Fibroblast of mammary gland (primary cell): ENCODE data around the gene KCNQ1.
"Not testable (repeated sequence)": the region's sequence is repeated elsewhere in the genome, so short reads cannot be mapped to it uniquely, and the experiment has no call there.

Source experiments
- DNase-seq: peaks from one replicate; pipeline ENCODE4 v3.0.0-alpha.2; 2010; ENCODE audit warnings: low read depth
- H3K4me3 ChIP-seq: 2 replicates; pipeline ENCODE4 v1.5.1; 2011; ENCODE audit warnings: low read depth, mild to moderate bottlenecking, low read length, moderate library complexity; ENCODE audit not compliant: control insufficient read depth
- TF ChIP-seq, protein P1 (sequence below): conservative IDR thresholded peaks from 2 replicates; pipeline ENCODE4 v1.5.1; 2011; ENCODE audit warnings: low read depth, low read length, inconsistent platforms; ENCODE audit not compliant: control insufficient read depth, insufficient read depth

KCNQ1 gene

DNA sequence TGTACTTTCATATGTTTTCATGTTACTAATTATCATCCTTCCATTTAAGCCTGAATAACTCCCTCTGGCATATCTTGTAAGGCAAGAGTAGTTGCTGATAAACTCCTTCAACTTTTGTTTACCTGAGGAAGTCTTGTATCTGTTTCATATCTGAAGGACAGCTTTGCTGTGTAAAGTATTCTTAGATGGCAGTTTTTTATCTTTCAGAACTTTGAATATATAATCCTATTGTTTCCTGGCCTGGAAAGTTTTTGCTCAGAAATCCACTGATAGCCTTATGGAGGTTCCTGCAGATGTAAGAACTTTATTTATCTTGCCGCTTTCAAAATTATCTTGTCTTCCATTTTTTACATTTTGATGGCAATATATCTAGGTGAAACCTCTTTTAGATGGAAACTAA is 185.9 kb downstream of the KCNQ1 start:
- TF ChIP-seq, protein P1, sequence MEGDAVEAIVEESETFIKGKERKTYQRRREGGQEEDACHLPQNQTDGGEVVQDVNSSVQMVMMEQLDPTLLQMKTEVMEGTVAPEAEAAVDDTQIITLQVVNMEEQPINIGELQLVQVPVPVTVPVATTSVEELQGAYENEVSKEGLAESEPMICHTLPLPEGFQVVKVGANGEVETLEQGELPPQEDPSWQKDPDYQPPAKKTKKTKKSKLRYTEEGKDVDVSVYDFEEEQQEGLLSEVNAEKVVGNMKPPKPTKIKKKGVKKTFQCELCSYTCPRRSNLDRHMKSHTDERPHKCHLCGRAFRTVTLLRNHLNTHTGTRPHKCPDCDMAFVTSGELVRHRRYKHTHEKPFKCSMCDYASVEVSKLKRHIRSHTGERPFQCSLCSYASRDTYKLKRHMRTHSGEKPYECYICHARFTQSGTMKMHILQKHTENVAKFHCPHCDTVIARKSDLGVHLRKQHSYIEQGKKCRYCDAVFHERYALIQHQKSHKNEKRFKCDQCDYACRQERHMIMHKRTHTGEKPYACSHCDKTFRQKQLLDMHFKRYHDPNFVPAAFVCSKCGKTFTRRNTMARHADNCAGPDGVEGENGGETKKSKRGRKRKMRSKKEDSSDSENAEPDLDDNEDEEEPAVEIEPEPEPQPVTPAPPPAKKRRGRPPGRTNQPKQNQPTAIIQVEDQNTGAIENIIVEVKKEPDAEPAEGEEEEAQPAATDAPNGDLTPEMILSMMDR: no peak
- H3K4me3 ChIP-seq: no peak overlapping the region
- no peak for DNase-seq

DNA sequence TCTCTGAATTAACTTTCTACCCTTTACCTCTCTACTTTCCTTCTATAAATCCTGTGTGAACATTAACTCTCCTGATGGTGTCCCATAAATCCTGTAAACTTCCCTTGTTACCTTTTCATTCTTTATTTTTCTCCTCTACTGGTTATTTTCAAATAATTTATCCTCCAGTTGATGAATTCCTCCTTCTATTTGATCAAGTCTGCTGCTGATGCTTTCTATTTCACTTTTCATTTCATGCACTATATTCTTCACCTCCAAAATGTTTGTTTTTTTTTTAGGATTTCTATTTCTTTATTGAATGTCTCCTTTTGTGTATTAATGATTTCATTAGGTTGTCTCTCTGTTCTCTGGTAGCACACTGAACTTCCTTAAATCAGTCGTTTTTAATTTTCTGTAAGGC is 186.4 kb downstream of the KCNQ1 start:
- DNase-seq: no peak
- TF ChIP-seq, protein P1: no peak
- no peak overlapping the region for H3K4me3 ChIP-seq

DNA sequence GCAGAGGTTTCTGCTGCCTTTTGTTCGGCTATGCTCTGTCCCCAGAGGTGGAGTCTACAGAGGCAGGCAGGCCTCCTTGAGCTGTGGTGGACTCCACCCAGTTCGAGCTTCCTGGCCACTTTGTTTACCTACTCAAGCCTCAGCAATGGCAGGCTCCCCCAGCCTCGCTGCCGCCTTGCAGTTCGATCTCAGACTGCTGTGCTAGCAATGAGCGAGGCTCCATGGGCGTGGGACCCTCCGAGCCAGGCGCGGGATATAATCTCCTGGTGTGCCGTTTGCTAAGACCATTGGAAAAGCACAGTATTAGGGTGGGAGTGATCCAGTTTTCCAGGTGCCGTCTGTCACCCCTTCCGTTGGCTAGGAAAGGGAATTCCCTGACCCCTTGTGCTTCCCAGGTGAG is 195.0 kb downstream of the KCNQ1 start:
- DNase-seq, H3K4me3 ChIP-seq: not testable (repeated sequence)

DNA sequence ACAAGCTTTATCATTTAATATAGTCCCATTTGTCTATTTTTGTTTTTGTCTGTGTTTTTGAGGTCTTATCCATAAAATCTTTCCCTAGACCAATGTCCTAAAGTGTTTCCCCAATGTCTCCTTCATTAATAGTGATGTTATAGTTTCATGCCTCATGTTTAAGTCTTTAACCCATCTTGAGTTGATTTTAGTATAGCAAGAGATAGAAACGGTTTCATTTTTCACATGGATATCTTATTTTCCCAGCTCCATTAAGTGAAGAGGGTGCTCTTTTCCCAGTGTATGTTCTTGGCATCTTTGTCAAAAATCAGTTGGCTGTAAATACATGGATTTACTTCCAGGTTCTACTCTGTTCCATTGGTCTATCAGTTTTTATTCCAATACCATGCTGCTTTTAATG is 196.8 kb downstream of the KCNQ1 start:
- TF ChIP-seq, protein P1: no peak
- DNase-seq: no peak
- no peak overlapping the region for H3K4me3 ChIP-seq

DNA sequence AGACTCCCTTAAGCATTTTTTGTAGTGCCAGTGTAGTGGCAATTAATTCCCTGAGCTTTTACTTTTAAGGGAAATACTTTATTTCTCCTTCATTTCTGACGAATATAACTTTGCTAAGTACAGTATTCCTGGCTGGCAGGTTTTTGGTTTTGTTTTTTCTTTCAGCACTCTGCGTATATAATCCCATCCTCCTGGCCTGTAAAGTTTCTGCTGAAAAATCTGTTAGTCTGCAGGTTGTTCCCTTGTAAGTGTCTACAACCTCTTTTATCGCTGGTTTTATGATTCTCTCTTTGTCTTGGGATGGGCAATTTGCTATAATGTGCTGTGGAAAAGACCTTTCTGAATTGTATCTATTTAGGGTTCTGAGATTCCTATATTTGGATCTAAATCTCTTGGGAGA is 198.9 kb downstream of the KCNQ1 start:
- TF ChIP-seq, protein P1: no peak
- no peak for DNase-seq
- H3K4me3 ChIP-seq: no peak overlapping the region

DNA sequence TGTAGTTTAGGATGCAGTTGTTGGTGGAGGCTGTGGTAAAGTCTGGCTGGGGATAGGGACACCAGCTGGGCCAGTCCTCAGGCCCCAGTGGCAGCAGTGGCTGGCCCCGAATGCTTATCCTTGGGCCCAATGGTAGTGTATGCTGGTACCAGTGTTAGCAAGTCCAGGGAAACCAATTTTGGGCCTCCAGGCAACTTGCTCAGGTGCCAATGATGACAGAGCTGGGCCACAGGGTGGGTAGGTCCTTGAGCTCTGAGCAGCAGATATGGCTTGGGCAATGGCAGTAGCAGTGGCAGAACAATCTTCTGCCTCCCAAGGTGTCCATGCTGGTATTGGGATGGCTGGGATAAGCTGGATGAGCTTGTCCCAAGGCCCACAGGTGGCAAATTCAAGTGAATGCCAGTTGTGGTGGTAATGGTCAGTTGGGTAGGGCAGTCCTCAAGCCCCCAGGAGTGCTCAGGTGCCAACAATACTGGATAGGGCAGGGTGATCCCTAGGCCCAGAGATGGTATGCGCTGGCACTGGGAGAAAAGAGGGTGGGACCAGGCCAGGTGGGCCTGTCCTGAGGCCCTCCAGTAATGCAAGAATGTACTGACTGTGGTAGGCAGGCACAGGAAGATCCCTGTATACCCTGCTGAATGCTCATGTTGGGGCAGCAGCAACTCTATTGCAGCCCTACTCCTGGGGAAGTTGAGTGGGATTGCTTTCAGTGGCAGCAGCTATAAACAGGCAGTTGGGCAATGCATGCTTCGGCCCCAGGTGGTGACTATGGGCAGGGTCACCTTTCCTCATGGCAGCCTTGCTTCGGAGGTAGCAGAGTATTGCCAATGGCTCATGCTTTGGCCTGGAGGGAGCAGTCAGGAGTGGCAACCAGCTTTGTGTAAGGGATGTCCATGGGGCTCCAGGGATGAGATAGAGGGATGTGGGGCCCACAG is 200.3 kb downstream of the KCNQ1 start:
- TF ChIP-seq, protein P1: no peak
- DNase-seq: no peak
- no peak overlapping the region for H3K4me3 ChIP-seq

DNA sequence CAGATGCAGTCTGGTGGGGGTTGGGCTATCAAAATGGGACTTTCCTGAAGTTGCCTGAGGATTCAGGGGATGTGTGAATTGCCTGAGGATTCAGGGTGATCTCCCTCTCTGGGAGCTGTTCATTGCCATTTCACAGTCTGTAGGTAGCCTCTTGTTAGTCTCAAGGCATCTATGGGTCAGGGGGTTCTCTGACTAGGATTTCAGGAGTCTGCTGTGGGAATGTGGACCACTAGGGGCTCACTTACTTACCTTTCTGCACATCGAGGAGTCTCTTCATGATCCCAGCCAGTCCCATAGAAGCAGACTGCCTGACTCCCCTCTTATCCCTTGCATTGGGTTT is 200.9 kb downstream of the KCNQ1 start:
- no peak overlapping the region for H3K4me3 ChIP-seq
- TF ChIP-seq, protein P1: no peak
- no peak for DNase-seq
